T1000 (cell line): ENCODE results near the gene CHSY3.

Experiments
- DNase-seq: peaks from one replicate; lab custom pipeline; 2025; ENCODE audit warnings: mixed read lengths; lab: John Stamatoyannopoulos, UW

Gene CHSY3

DNA sequence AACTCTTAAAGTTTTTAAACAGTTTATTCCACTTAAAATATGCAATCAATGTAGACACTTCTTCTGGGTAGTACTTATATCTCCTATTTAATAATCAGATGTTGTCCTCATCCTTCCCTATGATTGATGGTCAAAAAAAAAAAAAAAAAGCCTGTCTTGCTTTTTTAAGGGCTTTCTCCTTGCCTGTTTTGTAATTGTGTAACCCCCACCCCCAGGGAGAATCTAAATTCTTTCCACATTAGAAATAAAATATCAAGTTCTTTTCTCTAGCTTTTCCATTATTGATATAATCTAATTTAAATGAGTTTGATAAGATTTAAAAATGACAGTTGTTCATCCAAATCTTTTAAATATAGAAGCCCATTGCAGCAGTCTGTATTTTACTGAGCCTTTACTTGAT, 119.7 kb downstream of the CHSY3 start:
- no peak for DNase-seq

GRCh38 chr5:130025511-130025910, 121.2 kb downstream of the CHSY3 start:
- DNase-seq = no peak

- no peak for DNase-seq
These were observed 128.5 kb downstream of the CHSY3 start for GRCh38 chr5:130032807-130033206.

GRCh38 chr5:130034566-130035210, 130.4 kb downstream of the CHSY3 start:
- no peak for DNase-seq

GRCh38 chr5:130035388-130035787, 131.1 kb downstream of the CHSY3 start:
- DNase-seq = no peak

DNA sequence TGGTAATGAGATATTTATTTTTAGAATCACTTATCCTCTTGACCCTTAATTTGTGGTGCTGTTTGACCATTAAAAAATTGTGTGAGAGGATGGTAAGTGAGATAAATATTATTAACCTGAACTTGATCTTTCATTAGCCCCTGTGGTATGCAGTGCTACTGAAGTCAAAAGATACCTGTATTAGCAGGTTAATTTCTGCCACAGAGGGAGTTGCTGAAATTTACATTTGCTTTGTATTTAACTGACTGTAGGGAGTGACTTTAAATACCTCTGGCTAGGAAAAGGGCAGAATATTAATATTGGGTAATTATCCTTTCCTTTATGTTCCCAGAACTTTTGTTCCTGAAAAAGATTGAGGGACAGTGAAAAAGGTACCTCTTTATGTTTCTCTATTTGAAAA, 133.6 kb downstream of the CHSY3 start:
- no peak for DNase-seq

GRCh38 chr5:130043834-130044233, 139.6 kb downstream of the CHSY3 start:
- no peak for DNase-seq

- no peak for DNase-seq
These were observed 141.1 kb downstream of the CHSY3 start for GRCh38 chr5:130045334-130045733.

DNA sequence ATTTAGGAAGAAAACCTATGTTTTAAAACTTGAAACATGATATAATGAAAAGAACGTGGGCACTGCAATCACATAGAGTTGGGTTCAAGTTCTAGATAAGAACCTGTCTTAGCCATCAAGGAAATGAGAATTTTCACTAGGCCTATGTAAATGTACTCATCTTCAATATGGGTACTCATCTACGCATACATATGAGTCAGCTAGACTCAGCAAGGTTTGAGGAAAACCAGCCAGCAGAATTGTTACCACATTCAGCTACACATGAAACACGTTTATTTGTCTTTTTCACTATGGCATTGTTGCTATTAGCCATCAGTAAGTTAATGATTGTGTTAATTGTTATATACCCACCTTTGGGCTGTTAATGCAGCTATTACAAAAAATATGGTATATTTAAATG, 146.3 kb downstream of the CHSY3 start:
- DNase-seq = no peak

DNA sequence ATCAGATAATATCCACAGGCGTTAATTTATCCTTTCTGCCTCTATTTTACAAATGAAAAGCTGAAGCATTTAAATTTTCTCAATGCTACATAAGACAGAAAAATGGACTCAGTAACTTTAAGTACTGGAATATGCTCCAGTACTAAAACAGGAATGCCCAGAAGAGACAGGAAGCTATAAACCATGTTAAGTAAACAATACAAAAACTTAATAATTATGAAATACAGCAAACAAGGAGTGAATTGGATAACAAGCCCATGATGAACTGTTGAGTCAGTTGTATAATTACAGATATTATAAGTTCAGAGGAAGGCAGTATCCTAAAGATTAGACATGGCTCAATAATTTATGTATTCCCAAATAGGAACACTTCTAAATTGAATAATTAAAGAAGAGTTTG, 148.5 kb downstream of the CHSY3 start:
- DNase-seq = no peak

- no peak for DNase-seq
These were observed 151.3 kb downstream of the CHSY3 start for GRCh38 chr5:130055572-130055971.

- no peak for DNase-seq
These were observed 157.5 kb downstream of the CHSY3 start for GRCh38 chr5:130061746-130062145.

GRCh38 chr5:130063603-130064002, 159.3 kb downstream of the CHSY3 start:
- DNase-seq = no peak

DNA sequence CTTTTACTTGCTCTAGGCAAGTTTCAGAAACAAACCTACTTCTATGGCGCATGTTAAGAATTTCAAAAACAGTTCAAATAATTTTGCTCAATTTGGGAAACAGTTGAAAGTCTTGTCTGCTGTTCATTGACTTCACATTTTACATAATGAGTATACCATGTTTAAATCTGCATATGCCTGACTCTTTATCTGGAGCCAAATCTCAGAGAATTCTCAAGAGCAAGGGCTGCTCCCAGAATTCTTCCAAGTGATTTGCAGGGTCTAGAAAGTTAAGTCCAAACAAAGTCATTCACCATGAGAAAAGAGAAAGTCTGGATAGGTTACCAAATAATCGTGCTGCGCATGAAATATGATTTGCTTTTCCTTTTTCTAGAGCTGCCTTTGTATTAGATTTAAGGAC, 160.2 kb downstream of the CHSY3 start:
- DNase-seq = no peak

DNA sequence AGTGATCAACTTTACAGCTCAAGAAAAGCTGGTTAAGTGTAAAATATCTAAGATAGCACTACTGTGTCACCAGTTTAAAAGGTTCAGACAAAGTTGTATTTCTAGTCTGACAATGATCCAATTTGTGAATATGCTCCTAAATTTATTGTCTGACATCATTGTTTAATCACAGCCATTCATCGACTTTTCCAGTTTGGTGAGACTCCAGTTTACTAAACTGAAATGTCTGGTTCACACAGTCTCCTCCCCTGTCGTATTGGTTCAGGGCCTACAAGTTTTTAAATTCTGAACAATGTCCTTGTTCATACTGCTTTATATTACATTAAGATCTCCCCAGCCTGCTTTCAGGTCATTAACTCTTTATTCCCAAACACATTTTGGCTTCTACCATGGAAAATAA, 161.4 kb downstream of the CHSY3 start:
- DNase-seq = no peak

GRCh38 chr5:130066644-130067043, 162.4 kb downstream of the CHSY3 start:
- no peak for DNase-seq

GRCh38 chr5:130067364-130067763, 163.1 kb downstream of the CHSY3 start:
- DNase-seq = no peak

DNA sequence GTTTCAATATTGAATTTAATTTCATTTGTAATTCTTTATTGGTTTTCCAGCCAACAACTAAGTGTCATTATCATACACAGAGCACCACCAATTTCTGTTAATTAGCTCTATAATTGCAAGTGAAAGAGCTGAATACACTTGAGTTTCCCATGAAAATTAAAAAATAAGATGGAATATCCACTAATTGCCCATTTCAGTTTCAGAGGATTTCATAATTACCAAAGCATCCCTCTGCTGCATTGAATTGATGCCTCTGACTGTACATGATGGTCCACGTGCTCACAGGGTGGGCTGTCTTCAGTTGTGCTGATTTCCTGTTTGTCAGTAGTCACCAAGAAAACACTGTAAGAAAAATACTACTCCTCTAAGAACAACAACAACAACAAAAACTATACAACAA, 163.8 kb downstream of the CHSY3 start:
- no peak for DNase-seq

GRCh38 chr5:130068988-130069387, 164.7 kb downstream of the CHSY3 start:
- no peak for DNase-seq

DNA sequence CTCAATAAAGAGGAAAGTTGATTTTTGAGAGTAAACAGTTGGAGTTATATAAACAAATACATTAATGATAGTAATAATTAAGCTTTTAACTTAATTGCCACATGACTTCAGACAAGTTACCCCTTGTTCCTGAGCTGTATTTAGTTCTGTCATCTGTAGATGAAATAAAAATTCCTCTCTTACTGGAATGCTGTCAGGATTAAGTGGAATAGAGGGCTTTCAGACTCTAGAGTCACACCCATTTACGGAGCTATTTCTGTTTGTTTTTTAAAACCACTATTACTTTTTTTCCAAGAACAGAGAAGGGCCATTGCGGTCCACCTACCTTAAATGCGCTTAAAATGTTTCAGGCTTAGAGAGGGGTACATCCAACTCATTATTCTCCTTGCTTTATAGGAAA, 170.6 kb downstream of the CHSY3 start:
- DNase-seq = no peak

DNA sequence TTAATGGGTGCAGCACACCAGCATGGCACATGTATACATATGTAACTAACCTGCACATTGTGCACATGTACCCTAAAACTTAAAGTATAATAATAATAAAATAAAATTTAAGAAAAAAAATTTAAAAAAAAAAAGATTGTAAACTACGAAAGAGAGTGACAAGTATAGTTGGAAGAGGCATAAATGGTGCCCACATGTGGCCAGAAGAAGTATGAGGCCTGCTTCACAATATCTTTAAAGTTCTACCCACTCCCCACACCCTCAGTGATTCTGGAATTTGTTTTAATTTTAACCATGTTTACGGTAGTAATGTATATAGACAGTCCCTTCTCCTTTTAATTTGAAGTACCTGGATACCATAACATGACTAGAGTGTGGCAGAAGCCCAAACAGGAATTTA, 172.7 kb downstream of the CHSY3 start:
- no peak for DNase-seq

DNA sequence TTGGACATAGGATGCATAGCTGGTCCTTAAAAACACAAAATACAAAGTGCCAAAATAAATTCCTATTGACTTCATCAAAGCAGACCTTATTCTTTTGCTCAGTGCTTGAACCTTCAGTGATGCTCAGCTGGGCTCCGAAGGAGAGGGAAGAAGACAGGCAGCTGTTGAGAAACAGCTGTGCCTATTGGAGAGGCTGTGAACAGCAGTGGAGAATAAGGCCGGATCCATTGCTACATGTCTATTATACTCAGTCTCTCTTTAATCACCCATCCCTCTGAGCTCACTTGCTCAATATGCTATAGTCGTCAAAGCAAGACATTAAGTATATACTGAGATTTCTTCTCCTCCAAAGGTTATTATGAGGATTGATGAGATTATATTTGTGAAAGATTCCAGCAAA, 174.4 kb downstream of the CHSY3 start:
- DNase-seq = no peak

DNA sequence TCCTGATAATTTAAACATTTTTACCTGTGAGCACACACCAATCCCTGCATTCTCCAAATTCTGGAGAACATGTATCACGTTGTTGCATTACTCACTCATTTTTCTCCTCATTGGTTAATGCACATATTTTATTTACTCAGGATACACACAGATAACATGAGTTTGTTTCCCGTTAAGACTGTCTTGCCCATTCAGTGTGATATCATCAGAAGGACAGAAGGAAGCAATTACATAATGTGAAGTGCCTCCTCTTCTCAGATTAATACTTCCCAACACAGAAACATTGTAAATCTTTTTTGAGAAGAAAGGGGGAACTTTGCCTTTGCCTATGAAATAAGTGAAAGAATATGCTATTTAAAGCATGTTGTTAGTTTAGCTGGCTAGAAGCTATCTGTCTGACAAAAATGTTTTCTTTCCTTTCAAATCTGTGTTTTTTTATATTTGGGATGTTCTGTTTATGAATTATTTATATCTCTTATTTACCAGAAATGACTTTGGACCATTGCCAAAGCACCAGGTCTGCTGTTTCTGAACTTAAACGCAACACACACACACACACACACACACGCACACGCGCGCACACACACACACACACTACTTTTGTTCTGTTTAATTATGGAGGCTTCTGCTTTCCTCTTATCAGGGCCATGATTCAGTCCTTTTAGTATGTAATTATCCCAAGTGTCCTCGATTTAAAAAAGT, 186.5 kb downstream of the CHSY3 start:
- no peak for DNase-seq

DNA sequence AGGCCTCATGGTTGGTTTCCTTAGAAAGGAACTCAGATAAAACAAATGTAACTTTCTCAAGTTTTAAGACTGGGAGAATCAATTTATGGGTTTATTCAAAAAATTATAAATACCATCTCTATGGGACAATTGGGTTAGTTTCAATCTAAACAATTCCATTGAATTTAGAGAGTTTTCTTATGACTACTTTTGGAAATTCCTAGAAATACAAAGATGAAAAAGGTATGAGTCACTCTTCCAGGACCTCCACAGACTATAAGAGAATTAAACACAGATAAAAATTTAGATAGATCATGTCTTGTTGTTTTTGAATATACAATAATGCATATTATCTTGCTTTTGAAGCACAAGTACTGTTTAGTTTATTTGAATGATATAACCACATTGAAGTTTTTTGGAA, 188.7 kb downstream of the CHSY3 start:
- no peak for DNase-seq
